Caco-2 (cell line): ENCODE data around the gene FNBP1. TPM values are rescaled to one million over a fixed set of nuclear protein-coding genes. Genes with fewer than 3 reads are reported as not detected.
"Not testable (repeated sequence)": the region's sequence is repeated elsewhere in the genome, so short reads cannot be mapped to it uniquely, and the experiment has no call there.

Source experiments
- BruUV-seq: library from RNA; stranded (reverse); fragments of 400-500 nt; replicated peaks from 2 replicates; lab custom pipeline; 2021; lab: Mats Ljungman, UMichigan
- CTCF ChIA-PET: fragments of 300-600 bp; sonication (Branson Sonifier 250); formaldehyde crosslinking; loops from one replicate; lab custom pipeline; 2022; ENCODE audit warnings: antibody characterized with exemption; lab: Charles Lee
- POLR2A ChIA-PET: fragments of 300-600 bp; sonication (Branson Sonifier 250); formaldehyde crosslinking; loops from one replicate; lab custom pipeline; 2022; ENCODE audit warnings: antibody characterized with exemption; lab: Charles Lee
- DNase-seq, 2 experiments: peaks; one replicate each; pipeline versions ENCODE4 v3.0.0 to v3.0.0-alpha.2; 2020 to 2022
- H3K27me3 ChIP-seq: replicated peaks from 2 replicates; pipeline ENCODE4 v1.6.0; 2011; ENCODE audit warnings: low read length; ENCODE audit not compliant: control insufficient read depth, insufficient read depth
- H3K36me3 ChIP-seq: 2 replicates; pipeline ENCODE4 v1.5.1; 2011; ENCODE audit warnings: low read length; ENCODE audit not compliant: control insufficient read depth, insufficient read depth
- H3K4me1 ChIP-seq: fragments of 250-450 bp; sonication (Bioruptor Pico); 2 replicates; pipeline ENCODE4 v1.5.1; 2020; ENCODE audit warnings: mild to moderate bottlenecking
- H3K4me3 ChIP-seq: 2 replicates; pipeline ENCODE4 v1.5.1; 2011; ENCODE audit warnings: low read depth, mild to moderate bottlenecking, control low read depth, low read length
- H3K9me3 ChIP-seq: fragments of 250-450 bp; sonication (Bioruptor Pico); 2 replicates; pipeline ENCODE4 v1.5.1; 2020; ENCODE audit warnings: mild to moderate bottlenecking, moderate library complexity
- H3K27ac Mint-ChIP-seq: one replicate; pipeline ENCODE4 v1.8.0; 2022; ENCODE audit warnings: mixed read lengths; ENCODE audit not compliant: unreplicated experiment
- H3K27me3 Mint-ChIP-seq: one replicate; pipeline ENCODE4 v1.8.0; 2022; ENCODE audit warnings: mixed read lengths; ENCODE audit not compliant: insufficient read depth, unreplicated experiment
- H3K36me3 Mint-ChIP-seq: one replicate; pipeline ENCODE4 v1.8.0; 2022; ENCODE audit warnings: mild to moderate bottlenecking, mixed read lengths; ENCODE audit not compliant: insufficient read depth, unreplicated experiment
- H3K4me1 Mint-ChIP-seq: one replicate; pipeline ENCODE4 v1.8.0; 2022; ENCODE audit warnings: low read depth, mixed read lengths; ENCODE audit not compliant: unreplicated experiment
- H3K4me3 Mint-ChIP-seq: one replicate; pipeline ENCODE4 v1.8.0; 2022; ENCODE audit warnings: mild to moderate bottlenecking, moderate library complexity, mixed read lengths; ENCODE audit not compliant: unreplicated experiment
- H3K9me3 Mint-ChIP-seq: one replicate; pipeline ENCODE4 v1.8.0; 2022; ENCODE audit warnings: mixed read lengths; ENCODE audit not compliant: unreplicated experiment
- intact Hi-C: fragments of 100-400 bp; cut with micrococcal nuclease; formaldehyde crosslinking; loops from one replicate; pipeline ENCODE4 v1.10.0; 2022; ENCODE audit not compliant: unreplicated experiment
- total RNA-seq: library from RNA; stranded (reverse); gene quantifications from 2 replicates; pipeline ENCODE4 v1.2.3, GENCODE V29; 2022
- TF ChIP-seq, protein P1 (sequence below), 2 experiments: fragments of 200-600 bp in 1 of 2; IDR thresholded peaks; 1 replicate in 1 of 2; 2 replicates in 1 of 2; pipeline versions ENCODE4 v1.5.1 to v1.8.0; 2011 to 2022; ENCODE audit warnings: antibody characterized with exemption in 1 of 2, control low read depth in 1 of 2, inconsistent platforms in 1 of 2, low read depth in 1 of 2, low read length in 1 of 2, mild to moderate bottlenecking in 1 of 2, moderate library complexity in 1 of 2; ENCODE audit not compliant: insufficient read depth in 1 of 2, severe bottlenecking in 1 of 2, unreplicated experiment in 1 of 2

Gene FNBP1
- total RNA-seq, 1 experiment from 2014 or later = 33.2 TPM

DNA sequence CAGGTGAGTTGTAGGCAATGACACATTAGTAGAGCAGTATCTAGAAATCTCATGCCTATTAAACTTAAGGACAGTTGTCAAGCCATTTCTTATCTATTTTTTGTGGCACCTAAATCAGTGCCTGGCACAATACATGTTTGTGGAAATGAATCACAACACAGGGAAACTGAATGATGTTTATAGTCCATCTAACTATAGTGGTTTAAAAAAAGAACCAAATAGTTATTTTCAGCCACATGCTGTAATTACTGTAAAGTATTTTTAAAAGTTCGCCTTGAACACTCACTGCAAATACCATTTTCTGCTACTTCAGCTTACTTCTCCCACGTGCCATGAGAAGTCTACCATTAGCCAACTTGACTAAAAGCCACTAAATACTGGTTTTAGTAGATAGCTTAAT lies 21.9 kb downstream of the FNBP1 start:
- Mint-ChIP-seq H3K36me3 (no peaks in the 10 kb centered on the region), H3K9me3 (no peaks in the 10 kb centered on the region), H3K4me3 (no peak overlapping the region), H3K27ac (no peak overlapping the region), H3K27me3 (no peaks in the 10 kb centered on the region), H3K4me1 (no peaks in the 10 kb centered on the region)
- Histone ChIP-seq H3K4me1 (peaks cover 8% of the 10 kb centered on the region), H3K36me3 (no peaks in the 10 kb centered on the region), H3K4me3 (no peak overlapping the region), H3K9me3 (peaks cover 3% of the 10 kb centered on the region; the same call in 1 of the 2 replicates), H3K27me3 (no peaks in the 10 kb centered on the region)
- CTCF ChIA-PET = no interaction called here
- TF ChIP-seq, protein P1, sequence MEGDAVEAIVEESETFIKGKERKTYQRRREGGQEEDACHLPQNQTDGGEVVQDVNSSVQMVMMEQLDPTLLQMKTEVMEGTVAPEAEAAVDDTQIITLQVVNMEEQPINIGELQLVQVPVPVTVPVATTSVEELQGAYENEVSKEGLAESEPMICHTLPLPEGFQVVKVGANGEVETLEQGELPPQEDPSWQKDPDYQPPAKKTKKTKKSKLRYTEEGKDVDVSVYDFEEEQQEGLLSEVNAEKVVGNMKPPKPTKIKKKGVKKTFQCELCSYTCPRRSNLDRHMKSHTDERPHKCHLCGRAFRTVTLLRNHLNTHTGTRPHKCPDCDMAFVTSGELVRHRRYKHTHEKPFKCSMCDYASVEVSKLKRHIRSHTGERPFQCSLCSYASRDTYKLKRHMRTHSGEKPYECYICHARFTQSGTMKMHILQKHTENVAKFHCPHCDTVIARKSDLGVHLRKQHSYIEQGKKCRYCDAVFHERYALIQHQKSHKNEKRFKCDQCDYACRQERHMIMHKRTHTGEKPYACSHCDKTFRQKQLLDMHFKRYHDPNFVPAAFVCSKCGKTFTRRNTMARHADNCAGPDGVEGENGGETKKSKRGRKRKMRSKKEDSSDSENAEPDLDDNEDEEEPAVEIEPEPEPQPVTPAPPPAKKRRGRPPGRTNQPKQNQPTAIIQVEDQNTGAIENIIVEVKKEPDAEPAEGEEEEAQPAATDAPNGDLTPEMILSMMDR (IDR thresholded peaks at IDR 0.05; ENCODE audit: insufficient read depth in 1 of 2, low read depth in 1 of 2, low read length in 1 of 2, severe bottlenecking in 1 of 2, unreplicated experiment in 1 of 2) = no peak
- no TSS peak for BruUV-seq
- POLR2A ChIA-PET = no interaction called here
- intact Hi-C loops = no loop called here
- DNase-seq = no peak

- H3K4me1 Mint-ChIP-seq = no peaks in the 10 kb centered on the region
- Histone ChIP-seq H3K4me1 (peaks cover 8% of the 10 kb centered on the region), H3K4me3 (no peak overlapping the region), H3K36me3 (no peaks in the 10 kb centered on the region), H3K27me3 (no peaks in the 10 kb centered on the region), H3K9me3 (peaks cover 4% of the 10 kb centered on the region; the same call in 1 of the 2 replicates)
- H3K9me3 Mint-ChIP-seq = no peaks in the 10 kb centered on the region
- H3K4me3 Mint-ChIP-seq = no peak overlapping the region
- no TSS peak for BruUV-seq
- H3K36me3 Mint-ChIP-seq = no peaks in the 10 kb centered on the region
- CTCF ChIA-PET = no interaction called here
- TF ChIP-seq, protein P1 (IDR thresholded peaks at IDR 0.05; ENCODE audit: insufficient read depth in 1 of 2, low read depth in 1 of 2, low read length in 1 of 2, severe bottlenecking in 1 of 2, unreplicated experiment in 1 of 2) = no peak
- POLR2A ChIA-PET = no interaction called here
- DNase-seq = no peak
- no peak overlapping the region for H3K27ac Mint-ChIP-seq
- H3K27me3 Mint-ChIP-seq = no peaks in the 10 kb centered on the region
- intact Hi-C loops = no loop called here
Observed at GRCh38 chr9:130020618-130021017, 22.4 kb downstream of the FNBP1 start.

- peaks cover 4% of the 10 kb centered on the region; the same call in 1 of the 2 replicates for H3K9me3 ChIP-seq
- H3K4me1 ChIP-seq = no peaks in the 10 kb centered on the region
- POLR2A ChIA-PET = no interaction called here
- no peak overlapping the region for H3K27ac Mint-ChIP-seq
- no peak overlapping the region for H3K4me3 ChIP-seq
- no peak overlapping the region for H3K4me3 Mint-ChIP-seq
- no peaks in the 10 kb centered on the region for H3K36me3 ChIP-seq
- no peaks in the 10 kb centered on the region for H3K4me1 Mint-ChIP-seq
- BruUV-seq = no TSS peak
- H3K36me3 Mint-ChIP-seq = no peaks in the 10 kb centered on the region
- no peaks in the 10 kb centered on the region for H3K27me3 Mint-ChIP-seq
- H3K27me3 ChIP-seq = no peaks in the 10 kb centered on the region
- TF ChIP-seq, protein P1 (IDR thresholded peaks at IDR 0.05; ENCODE audit: insufficient read depth in 1 of 2, low read depth in 1 of 2, low read length in 1 of 2, severe bottlenecking in 1 of 2, unreplicated experiment in 1 of 2) = no peak
- CTCF ChIA-PET = no interaction called here
- intact Hi-C loops = no loop called here
- no peaks in the 10 kb centered on the region for H3K9me3 Mint-ChIP-seq
- DNase-seq = no peak
Observed at GRCh38 chr9:130018265-130018664, 24.7 kb downstream of the FNBP1 start.

DNA sequence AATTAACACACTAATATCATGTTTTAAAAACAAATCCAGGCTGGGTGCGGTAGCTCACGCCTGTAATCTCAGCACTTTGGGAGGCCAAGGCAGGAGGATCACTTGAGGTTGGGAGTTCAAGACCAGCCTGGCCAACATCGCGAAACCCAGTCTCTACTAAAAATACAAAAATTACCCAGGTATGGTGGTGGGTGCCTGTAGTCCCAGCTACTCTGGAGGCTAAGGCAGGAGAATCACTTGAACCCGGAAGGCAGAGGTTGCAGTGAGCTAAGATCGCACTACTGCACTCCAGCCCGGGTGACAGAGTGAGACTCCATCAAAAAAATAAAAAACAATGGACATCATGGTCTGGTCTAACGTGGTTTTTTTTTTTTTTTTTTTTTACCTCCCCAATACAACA lies 25.5 kb downstream of the FNBP1 start:
- H3K27me3 Mint-ChIP-seq, H3K36me3 Mint-ChIP-seq, H3K36me3 ChIP-seq, POLR2A ChIA-PET, H3K27me3 ChIP-seq, intact Hi-C loops, H3K4me3 Mint-ChIP-seq, H3K9me3 ChIP-seq, DNase-seq, H3K9me3 Mint-ChIP-seq, H3K27ac Mint-ChIP-seq, BruUV-seq, H3K4me3 ChIP-seq, H3K4me1 ChIP-seq, H3K4me1 Mint-ChIP-seq: not testable (repeated sequence)
- CTCF ChIA-PET = interaction anchor here (0.6 kb wide), 1 partner anchor 108 kb away, joined by 4 read pairs; no protein-coding TSS in a partner anchor
